GM12872 (cell line): Measurements from ENCODE around the gene IQGAP3.

Experiments
- CTCF ChIP-seq: IDR thresholded peaks from 3 replicates; pipeline ENCODE4 v1.5.1; 2011; ENCODE audit warnings: low read depth, mild to moderate bottlenecking, low read length, moderate library complexity; ENCODE audit not compliant: insufficient read depth

IQGAP3 gene

GRCh38 chr1:156551066-156551643, 21.2 kb downstream of the IQGAP3 start:
- no peak for TF ChIP-seq CTCF

- no peak for TF ChIP-seq CTCF
Observed at GRCh38 chr1:156550346-156550745, 22.0 kb downstream of the IQGAP3 start.

- no peak for TF ChIP-seq CTCF
Observed at GRCh38 chr1:156549831-156550230, 22.5 kb downstream of the IQGAP3 start.

DNA sequence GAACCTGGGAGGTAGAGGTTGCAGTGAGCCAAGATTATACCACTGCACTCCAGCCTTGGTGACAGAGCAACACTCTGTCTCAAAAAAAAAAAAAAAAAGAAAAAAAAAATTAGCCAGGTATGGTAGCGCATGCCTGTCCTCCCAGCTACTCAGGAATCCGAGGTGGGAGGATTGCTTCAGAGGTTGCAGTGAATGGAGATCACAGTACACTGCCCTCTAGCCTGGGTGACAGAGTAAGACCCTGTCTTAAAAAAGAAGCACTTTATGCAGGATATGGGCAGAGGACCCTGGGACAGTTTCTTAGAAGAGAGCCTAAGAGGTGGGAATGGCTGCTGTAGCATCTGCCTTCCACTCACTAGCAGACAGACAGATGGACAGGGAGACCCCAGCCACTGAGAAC, 23.0 kb downstream of the IQGAP3 start:
- no peak for TF ChIP-seq CTCF

- no peak for TF ChIP-seq CTCF
Observed at GRCh38 chr1:156547982-156548381, 24.4 kb downstream of the IQGAP3 start.

DNA sequence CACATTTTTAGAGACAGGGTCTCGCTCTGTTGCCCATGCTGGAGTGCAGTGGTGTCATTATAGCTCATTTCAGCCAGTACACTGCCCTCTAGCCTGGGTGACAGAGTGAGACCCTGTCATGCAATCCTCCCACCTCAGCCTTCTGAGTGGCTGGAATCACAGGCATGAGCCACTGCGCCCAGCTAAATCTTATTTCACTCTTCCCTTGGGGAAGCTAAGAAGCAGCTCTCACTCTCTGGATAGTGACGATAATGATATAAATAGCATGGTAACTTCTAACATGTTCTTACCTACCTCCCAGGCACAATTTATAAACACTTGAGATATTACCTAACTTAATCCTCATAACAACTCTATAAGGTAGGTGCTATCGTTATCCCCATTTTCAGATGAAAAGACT, 24.9 kb downstream of the IQGAP3 start:
- TF ChIP-seq CTCF = no peak

- no peak for TF ChIP-seq CTCF
Observed at GRCh38 chr1:156546267-156546666, 26.1 kb downstream of the IQGAP3 start.
